SU-DHL-6 (cell line): ENCODE results near the gene CLASP1.

ENCODE experiments used
- H2AFZ ChIP-seq: fragments of 200-600 bp; sonication (generic); 2 replicates; pipeline ENCODE4 v1.6.1; 2014; ENCODE audit warnings: low read depth, mild to moderate bottlenecking, moderate library complexity, mixed read lengths, antibody characterized with exemption, low read length; ENCODE audit not compliant: severe bottlenecking
- H3F3A ChIP-seq: fragments of 200-600 bp; shearing (Covaris generic); 2 replicates; pipeline ENCODE4 v1.6.0; 2016; ENCODE audit warnings: antibody characterized with exemption, mild to moderate bottlenecking; ENCODE audit not compliant: insufficient read depth
- H3K27ac ChIP-seq: fragments of 200-600 bp; sonication (generic); 2 replicates; pipeline ENCODE4 v1.5.1; 2016; ENCODE audit warnings: low read depth, mild to moderate bottlenecking, low read length, moderate library complexity, mixed read lengths
- H3K27me3 ChIP-seq: fragments of 200-600 bp; sonication (generic), shearing (Covaris generic); 2 replicates; pipeline ENCODE4 v1.6.0; 2014; ENCODE audit warnings: mild to moderate bottlenecking, low read length
- H3K36me3 ChIP-seq: fragments of 200-600 bp; sonication (generic); 2 replicates; pipeline ENCODE4 v1.6.1; 2014; ENCODE audit warnings: mild to moderate bottlenecking, low read length, mixed read lengths
- H3K4me2 ChIP-seq: fragments of 300-600, 200-600 bp; shearing (Covaris generic), sonication (generic); 2 replicates; pipeline ENCODE4 v1.6.0; 2014; ENCODE audit warnings: low read length, low read depth, mild to moderate bottlenecking; ENCODE audit not compliant: poor library complexity, severe bottlenecking
- H3K4me3 ChIP-seq: fragments of 200-600 bp; sonication (generic); 2 replicates; pipeline ENCODE4 v1.5.1; 2014; ENCODE audit warnings: antibody characterized with exemption, low read length, mild to moderate bottlenecking, mixed read lengths; ENCODE audit not compliant: insufficient read depth, poor library complexity, severe bottlenecking
- H3K79me2 ChIP-seq: fragments of 200-600 bp; sonication (generic); 2 replicates; pipeline ENCODE4 v1.6.1; 2014; ENCODE audit warnings: mild to moderate bottlenecking, low read length, moderate library complexity; ENCODE audit not compliant: insufficient read depth
- H3K9ac ChIP-seq: fragments of 200-600 bp; sonication (generic); 2 replicates; pipeline ENCODE4 v1.7.0; 2014; ENCODE audit warnings: mild to moderate bottlenecking, low read length
- H3K9me2 ChIP-seq: fragments of 200-600 bp; sonication (generic); replicated peaks from 2 replicates; pipeline ENCODE4 v1.6.1; 2014; ENCODE audit warnings: low read length; ENCODE audit not compliant: insufficient read depth
- H3K9me3 ChIP-seq: fragments of 200-600 bp; sonication (generic); 2 replicates; pipeline ENCODE4 v1.6.1; 2014; ENCODE audit warnings: low read length, mixed read lengths; ENCODE audit not compliant: insufficient read depth
- H4K20me1 ChIP-seq: fragments of 200-600 bp; sonication (generic); 2 replicates; pipeline ENCODE4 v1.6.1; 2014; ENCODE audit warnings: low read depth, mild to moderate bottlenecking, antibody characterized with exemption, low read length, moderate library complexity, mixed read lengths
- CTCF ChIP-seq: fragments of 200-600 bp; sonication (generic); IDR thresholded peaks from one replicate; pipeline ENCODE4 v1.5.1; 2017; ENCODE audit warnings: antibody characterized with exemption, mild to moderate bottlenecking, low read length, moderate library complexity; ENCODE audit not compliant: insufficient read depth, poor library complexity, severe bottlenecking
- EZH2phosphoT487 ChIP-seq: fragments of 200-600 bp; sonication (generic), shearing (Covaris generic); conservative IDR thresholded peaks from 2 replicates; pipeline ENCODE4 v1.6.1; 2018; ENCODE audit warnings: mild to moderate bottlenecking, antibody characterized with exemption, low read length, moderate library complexity, mixed read lengths

CLASP1 gene

DNA sequence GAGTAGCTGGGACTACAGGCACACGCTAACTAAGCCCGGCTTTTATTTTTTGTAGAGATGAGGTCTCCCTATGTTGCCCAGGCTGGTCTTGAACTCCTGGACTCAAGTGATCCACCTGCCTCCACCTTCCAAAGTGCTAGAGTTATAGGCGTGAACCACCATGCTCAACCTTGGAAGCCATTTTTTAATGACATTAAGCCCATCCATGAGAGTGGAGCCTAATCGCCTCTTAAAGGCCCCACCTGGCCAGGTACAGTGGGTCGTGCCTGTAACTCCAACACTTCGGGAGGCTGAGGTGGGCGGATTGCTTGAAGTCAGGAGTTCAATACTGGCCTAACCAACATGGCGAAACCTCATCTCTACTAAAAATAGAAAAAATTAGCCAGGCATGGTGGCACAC lies 322.6 kb downstream of the CLASP1 start:
- no peak overlapping the region for H3K4me3 ChIP-seq
- TF ChIP-seq CTCF (no peak), EZH2phosphoT487 (no peak)
- H3K9ac ChIP-seq: no peak overlapping the region
- H3F3A ChIP-seq: no peaks in the 10 kb centered on the region
- H3K27ac ChIP-seq: no peak overlapping the region
- H3K9me2 ChIP-seq: no peaks in the 10 kb centered on the region
- H3K79me2 ChIP-seq: no peaks in the 10 kb centered on the region
- no peaks in the 10 kb centered on the region for H3K9me3 ChIP-seq
- H3K27me3 ChIP-seq: no peaks in the 10 kb centered on the region
- H3K36me3 ChIP-seq: no peaks in the 10 kb centered on the region
- no peak overlapping the region for H3K4me2 ChIP-seq
- no peak overlapping the region for H2AFZ ChIP-seq
- H4K20me1 ChIP-seq: no peaks in the 10 kb centered on the region

- Histone ChIP-seq H3K27ac (no peak overlapping the region), H3K27me3 (no peaks in the 10 kb centered on the region), H3K4me2 (no peak overlapping the region), H3K4me3 (no peak overlapping the region), H2AFZ (no peak overlapping the region), H3K79me2 (no peaks in the 10 kb centered on the region), H3K9me2 (no peaks in the 10 kb centered on the region), H3K9me3 (no peaks in the 10 kb centered on the region), H3K9ac (no peak overlapping the region), H4K20me1 (no peaks in the 10 kb centered on the region), H3K36me3 (no peaks in the 10 kb centered on the region), H3F3A (no peaks in the 10 kb centered on the region)
- TF ChIP-seq CTCF (no peak), EZH2phosphoT487 (no peak)
Observed at GRCh38 chr2:121324601-121325000, 324.7 kb downstream of the CLASP1 start.

- H3K79me2 ChIP-seq: no peaks in the 10 kb centered on the region
- no peaks in the 10 kb centered on the region for H3K9me3 ChIP-seq
- H3F3A ChIP-seq: no peaks in the 10 kb centered on the region
- no peaks in the 10 kb centered on the region for H3K36me3 ChIP-seq
- no peaks in the 10 kb centered on the region for H3K27me3 ChIP-seq
- no peaks in the 10 kb centered on the region for H3K9me2 ChIP-seq
- no peaks in the 10 kb centered on the region for H4K20me1 ChIP-seq
- no peak overlapping the region for H3K4me3 ChIP-seq
- TF ChIP-seq EZH2phosphoT487: no peak
- no peak for TF ChIP-seq CTCF
- H3K27ac ChIP-seq: no peak overlapping the region
- H2AFZ ChIP-seq: no peak overlapping the region
- no peak overlapping the region for H3K4me2 ChIP-seq
- H3K9ac ChIP-seq: no peak overlapping the region
Observed at GRCh38 chr2:121321476-121321875, 327.8 kb downstream of the CLASP1 start.
